SU-DHL-6 (cell line): Measurements from ENCODE around the gene ADAMTS3.

Source experiments
- EZH2phosphoT487 ChIP-seq: fragments of 200-600 bp; sonication (generic), shearing (Covaris generic); conservative IDR thresholded peaks from 2 replicates; pipeline ENCODE4 v1.6.1; 2018; ENCODE audit warnings: mild to moderate bottlenecking, antibody characterized with exemption, low read length, moderate library complexity, mixed read lengths
- TF ChIP-seq, protein P1 (sequence below): fragments of 200-600 bp; sonication (generic); IDR thresholded peaks from one replicate; pipeline ENCODE4 v1.5.1; 2017; ENCODE audit warnings: antibody characterized with exemption, mild to moderate bottlenecking, low read length, moderate library complexity; ENCODE audit not compliant: insufficient read depth, poor library complexity, severe bottlenecking

DNA sequence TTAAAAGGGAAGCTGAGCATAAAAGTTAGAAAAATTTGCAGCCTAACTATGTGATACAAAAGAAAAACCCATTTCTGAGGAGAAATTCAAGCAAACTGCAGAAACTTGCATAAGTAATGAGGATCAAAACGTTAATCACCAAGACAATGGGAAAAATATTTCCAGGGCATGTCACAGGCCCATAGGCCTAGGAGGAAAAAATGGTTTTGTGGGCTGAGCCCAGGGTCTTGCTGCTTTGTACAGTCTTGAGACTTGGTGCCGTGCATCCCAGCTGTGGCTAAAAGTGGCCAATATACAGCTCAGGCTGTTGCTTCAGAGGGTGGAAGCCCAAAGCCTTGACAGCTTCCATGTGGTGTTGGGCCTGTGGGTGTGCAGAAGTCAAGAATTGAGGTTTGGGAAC is 37.7 kb upstream of the ADAMTS3 start:
- TF ChIP-seq EZH2phosphoT487 = no peak
- TF ChIP-seq, protein P1, sequence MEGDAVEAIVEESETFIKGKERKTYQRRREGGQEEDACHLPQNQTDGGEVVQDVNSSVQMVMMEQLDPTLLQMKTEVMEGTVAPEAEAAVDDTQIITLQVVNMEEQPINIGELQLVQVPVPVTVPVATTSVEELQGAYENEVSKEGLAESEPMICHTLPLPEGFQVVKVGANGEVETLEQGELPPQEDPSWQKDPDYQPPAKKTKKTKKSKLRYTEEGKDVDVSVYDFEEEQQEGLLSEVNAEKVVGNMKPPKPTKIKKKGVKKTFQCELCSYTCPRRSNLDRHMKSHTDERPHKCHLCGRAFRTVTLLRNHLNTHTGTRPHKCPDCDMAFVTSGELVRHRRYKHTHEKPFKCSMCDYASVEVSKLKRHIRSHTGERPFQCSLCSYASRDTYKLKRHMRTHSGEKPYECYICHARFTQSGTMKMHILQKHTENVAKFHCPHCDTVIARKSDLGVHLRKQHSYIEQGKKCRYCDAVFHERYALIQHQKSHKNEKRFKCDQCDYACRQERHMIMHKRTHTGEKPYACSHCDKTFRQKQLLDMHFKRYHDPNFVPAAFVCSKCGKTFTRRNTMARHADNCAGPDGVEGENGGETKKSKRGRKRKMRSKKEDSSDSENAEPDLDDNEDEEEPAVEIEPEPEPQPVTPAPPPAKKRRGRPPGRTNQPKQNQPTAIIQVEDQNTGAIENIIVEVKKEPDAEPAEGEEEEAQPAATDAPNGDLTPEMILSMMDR = no peak
